UCSD-AML1 (cell line): ENCODE data around the gene SHISA9.

ENCODE experiments used
- DNase-seq: peaks from one replicate; lab custom pipeline; 2025; ENCODE audit not compliant: unreplicated experiment; lab: John Stamatoyannopoulos, UW

SHISA9 gene

DNA sequence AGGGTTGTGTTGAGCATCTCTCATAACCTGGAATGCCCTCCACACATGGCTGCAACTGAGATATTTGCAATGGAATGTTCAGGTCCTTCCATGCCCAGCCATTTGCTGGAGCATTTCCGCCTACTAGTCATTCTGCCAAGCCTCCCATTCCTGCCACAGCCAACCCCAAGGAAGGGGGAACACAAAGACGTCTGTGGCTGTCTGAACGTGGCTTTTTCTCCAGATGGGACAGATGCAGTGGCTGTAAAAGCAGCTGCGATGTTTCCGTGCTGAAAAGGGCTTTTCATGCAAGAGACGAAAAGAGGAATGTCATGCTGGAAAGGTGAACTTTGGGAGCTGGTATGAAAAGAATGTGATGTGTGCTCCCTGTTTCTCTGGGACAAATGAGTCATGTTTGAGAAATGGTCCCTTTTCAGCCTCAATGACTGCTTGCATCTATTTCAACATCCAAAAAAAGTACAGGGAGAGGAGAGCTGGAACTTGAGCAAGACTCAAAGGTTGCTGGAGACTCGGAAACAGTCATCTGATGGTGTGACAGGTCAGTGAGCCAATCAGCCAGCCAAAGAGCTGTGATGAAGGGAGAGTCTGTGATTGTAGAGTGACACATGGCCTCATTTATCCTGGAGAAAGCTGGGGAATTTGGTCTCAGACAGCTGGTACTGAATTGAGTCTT lies 208.9 kb downstream of the SHISA9 start:
- DNase-seq, result no peak

- no peak for DNase-seq
Observed at GRCh38 chr16:13111747-13112146, 210.3 kb downstream of the SHISA9 start.

DNA sequence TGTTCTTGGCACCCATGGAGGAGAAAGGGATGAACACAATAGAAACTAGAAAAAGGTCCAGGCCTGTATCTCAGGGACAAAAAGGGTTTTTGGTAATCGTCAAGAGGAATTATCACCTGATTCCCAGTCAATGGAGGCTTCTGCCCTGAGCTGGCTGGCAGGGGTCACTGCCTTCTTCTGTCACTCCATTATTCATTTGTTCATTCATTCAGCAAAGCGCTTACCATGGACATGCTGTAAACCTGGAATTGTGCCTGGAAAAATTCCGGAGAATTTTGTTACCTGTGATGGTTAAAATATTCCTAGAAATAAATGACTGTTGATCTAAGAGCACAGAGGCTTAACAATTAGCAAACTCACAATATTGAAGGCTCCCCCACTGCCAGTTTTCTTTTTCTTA lies 212.3 kb downstream of the SHISA9 start:
- no peak for DNase-seq

- DNase-seq, result no peak
Observed at GRCh38 chr16:13118091-13118490, 216.7 kb downstream of the SHISA9 start.

GRCh38 chr16:13120091-13120490 lies 218.7 kb downstream of the SHISA9 start:
- DNase-seq, result no peak

GRCh38 chr16:13120557-13120956 lies 219.2 kb downstream of the SHISA9 start:
- no peak for DNase-seq

- no peak for DNase-seq
Observed at GRCh38 chr16:13123991-13124390, 222.6 kb downstream of the SHISA9 start.

- DNase-seq, result no peak
Observed at GRCh38 chr16:13127144-13127543, 225.7 kb downstream of the SHISA9 start.

GRCh38 chr16:13130586-13130985 lies 229.2 kb downstream of the SHISA9 start:
- DNase-seq, result no peak

GRCh38 chr16:13134836-13135235 lies 233.4 kb downstream of the SHISA9 start:
- DNase-seq, result no peak

DNA sequence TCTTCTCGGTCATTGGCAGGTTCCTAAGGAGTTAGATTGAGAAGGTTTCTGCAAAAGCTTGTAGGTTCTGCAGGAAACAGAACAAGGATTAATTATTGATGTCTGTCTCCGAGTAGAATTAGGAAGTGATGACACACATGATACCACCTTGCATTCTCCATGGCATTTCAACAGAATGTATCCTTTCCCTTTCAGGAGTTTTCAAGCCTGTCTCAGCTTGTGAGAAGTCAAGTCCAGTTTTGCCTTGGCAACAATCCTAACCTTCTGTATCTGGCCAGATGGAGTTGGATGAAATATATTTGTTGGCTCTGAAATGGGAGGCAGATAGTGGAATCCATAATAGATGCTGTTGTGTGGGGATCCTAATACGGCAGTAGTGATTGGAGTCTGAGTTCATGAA lies 235.5 kb downstream of the SHISA9 start:
- DNase-seq, result no peak

- DNase-seq, result no peak
Observed at GRCh38 chr16:13138528-13138927, 237.1 kb downstream of the SHISA9 start.

- DNase-seq, result no peak
Observed at GRCh38 chr16:13139661-13140241, 238.4 kb downstream of the SHISA9 start.

- DNase-seq, result no peak
Observed at GRCh38 chr16:13143551-13143950, 242.2 kb downstream of the SHISA9 start.

GRCh38 chr16:13146829-13147228 lies 245.4 kb downstream of the SHISA9 start:
- DNase-seq, result no peak

DNA sequence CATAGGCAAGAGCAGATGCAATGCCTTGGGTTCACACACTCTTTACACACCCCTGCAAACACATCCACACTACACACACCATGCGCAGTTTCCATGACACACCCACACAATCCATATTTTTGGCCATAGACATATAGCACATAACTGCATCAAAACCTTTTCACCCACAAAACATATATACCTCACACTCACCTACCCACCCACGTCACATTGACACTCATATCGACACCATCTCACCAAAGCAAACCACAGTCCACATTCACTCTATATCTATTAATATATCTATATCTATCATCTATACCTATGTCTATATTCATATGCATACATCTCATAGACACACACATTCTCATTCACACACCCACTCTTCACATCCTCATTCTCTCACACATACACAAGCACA lies 246.9 kb downstream of the SHISA9 start:
- no peak for DNase-seq

GRCh38 chr16:13148836-13149235 lies 247.4 kb downstream of the SHISA9 start:
- DNase-seq, result no peak

DNA sequence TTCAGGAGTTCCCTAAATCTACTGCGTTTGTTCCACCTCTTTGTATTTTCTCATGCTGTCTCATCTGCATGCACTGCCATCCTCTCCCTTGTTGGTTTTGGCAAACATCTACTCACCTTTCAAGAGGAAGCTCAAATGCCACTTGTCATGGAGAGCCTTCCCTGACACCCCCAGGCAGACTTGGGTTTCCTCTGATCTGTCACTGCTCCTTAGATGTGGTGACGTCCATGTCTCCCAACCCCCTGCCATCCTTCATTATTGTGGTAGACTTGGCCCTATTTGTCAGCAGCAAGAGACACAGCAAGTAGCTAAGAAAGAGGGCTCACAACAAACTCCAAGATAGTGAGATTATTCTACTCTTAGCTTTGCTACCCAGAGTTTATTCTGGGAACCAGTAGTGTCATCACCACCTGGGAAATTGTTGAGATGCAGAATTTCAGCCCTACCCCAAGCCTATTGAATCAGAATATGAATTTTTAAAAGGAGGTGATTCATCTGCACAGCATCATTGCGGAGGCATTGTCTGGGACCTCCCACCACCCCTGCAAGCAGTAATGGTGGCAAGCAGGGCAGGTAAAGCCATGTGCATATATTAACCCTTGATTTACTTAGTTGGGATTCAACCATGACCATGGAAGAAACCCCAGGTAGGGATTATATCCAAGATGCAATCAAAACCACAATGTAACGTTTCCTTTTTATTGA lies 248.9 kb downstream of the SHISA9 start:
- no peak for DNase-seq

GRCh38 chr16:13153696-13154095 lies 252.3 kb downstream of the SHISA9 start:
- DNase-seq, result no peak

DNA sequence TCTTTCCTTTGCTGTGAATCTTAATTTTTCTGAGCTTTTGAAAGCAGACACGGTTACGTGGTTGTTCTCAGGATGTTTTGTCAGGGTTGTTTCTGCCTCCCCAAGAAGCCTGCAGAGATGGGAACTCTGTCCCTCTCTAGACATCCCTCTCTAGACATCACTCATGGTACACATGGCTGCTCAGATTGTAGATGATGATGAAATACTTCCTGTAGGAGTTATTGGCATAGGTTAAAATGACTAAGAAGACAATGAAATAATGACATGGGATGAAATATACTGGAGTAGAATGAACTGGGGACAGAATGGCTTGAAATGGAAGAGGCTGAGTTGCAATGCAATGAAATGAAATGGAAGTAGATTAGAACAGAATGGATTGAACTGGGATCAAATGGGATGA lies 253.4 kb downstream of the SHISA9 start:
- DNase-seq, result no peak

DNA sequence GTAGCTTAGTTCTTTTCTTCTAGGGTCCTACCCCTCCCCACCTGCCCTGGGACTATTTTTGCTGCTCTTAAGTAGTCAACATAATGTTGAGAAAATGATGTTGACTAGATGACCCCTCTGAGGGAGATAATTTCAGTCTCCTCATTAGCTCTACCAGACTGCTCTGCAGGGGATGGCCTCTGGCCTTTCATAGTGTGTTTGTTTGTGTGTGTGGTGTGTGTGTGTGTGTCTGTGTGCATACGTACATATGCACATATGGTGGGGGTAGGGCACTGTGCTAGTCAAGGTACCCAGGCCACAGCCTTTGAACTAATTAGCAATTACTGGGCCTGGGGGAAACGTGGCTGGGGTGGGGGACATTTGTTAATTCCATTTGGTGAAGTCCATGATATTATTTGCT lies 254.0 kb downstream of the SHISA9 start:
- no peak for DNase-seq

- DNase-seq, result no peak
Observed at GRCh38 chr16:13155780-13156179, 254.4 kb downstream of the SHISA9 start.
